OCI-LY1 (cell line): ENCODE results near the gene SCAMP5.

Source experiments
- H2AFZ ChIP-seq: fragments of 200-600 bp; sonication (generic), shearing (Covaris generic); 2 replicates; pipeline ENCODE4 v1.6.0; 2014; ENCODE audit warnings: antibody characterized with exemption, mild to moderate bottlenecking, low read length
- H3F3A ChIP-seq: fragments of 200-600 bp; sonication (generic), shearing (Covaris generic); 2 replicates; pipeline ENCODE4 v1.6.0; 2014; ENCODE audit warnings: mild to moderate bottlenecking, antibody characterized with exemption, low read length, moderate library complexity; ENCODE audit not compliant: insufficient read depth
- H3K27ac ChIP-seq: fragments of 200-600 bp; sonication (generic); 2 replicates; pipeline ENCODE4 v1.5.1; 2014; ENCODE audit warnings: low read length, mixed run types, mild to moderate bottlenecking, low read depth; ENCODE audit not compliant: poor library complexity, severe bottlenecking
- H3K27me3 ChIP-seq: fragments of 200-600 bp; sonication (generic); 2 replicates; pipeline ENCODE4 v1.6.0; 2014; ENCODE audit warnings: antibody characterized with exemption, mild to moderate bottlenecking, low read length, moderate library complexity; ENCODE audit not compliant: insufficient read depth
- H3K36me3 ChIP-seq: fragments of 200-600 bp; sonication (generic); 2 replicates; pipeline ENCODE4 v1.6.1; 2014; ENCODE audit warnings: mild to moderate bottlenecking, antibody characterized with exemption, low read length, moderate library complexity, mixed read lengths; ENCODE audit not compliant: insufficient read depth
- H3K4me1 ChIP-seq: fragments of 200-600 bp; sonication (generic); 2 replicates; pipeline ENCODE4 v1.5.1; 2014; ENCODE audit warnings: mild to moderate bottlenecking, low read length, moderate library complexity; ENCODE audit not compliant: insufficient read depth, severe bottlenecking
- H3K4me2 ChIP-seq: fragments of 200-600 bp; sonication (generic), shearing (Covaris generic); 2 replicates; pipeline ENCODE4 v1.6.1; 2014; ENCODE audit warnings: low read length
- H3K4me3 ChIP-seq: fragments of 200-600 bp; sonication (generic); 2 replicates; pipeline ENCODE4 v1.5.1; 2014; ENCODE audit warnings: low read length, low read depth, mild to moderate bottlenecking, mixed read lengths; ENCODE audit not compliant: poor library complexity, severe bottlenecking
- H3K79me2 ChIP-seq: fragments of 200-600 bp; shearing (Covaris generic); 2 replicates; pipeline ENCODE4 v1.6.1; 2016; ENCODE audit warnings: mixed run types, low read length, mixed read lengths; ENCODE audit not compliant: insufficient read depth
- H3K9ac ChIP-seq: fragments of 200-600 bp; sonication (generic), shearing (Covaris generic); 2 replicates; pipeline ENCODE4 v1.6.1; 2014; ENCODE audit warnings: mild to moderate bottlenecking, low read length, mixed read lengths
- H3K9me2 ChIP-seq: fragments of 200-600 bp; sonication (generic), shearing (Covaris generic); 2 replicates; pipeline ENCODE4 v1.6.1; 2014; ENCODE audit warnings: low read depth, mild to moderate bottlenecking, low read length, mixed read lengths
- H3K9me3 ChIP-seq: fragments of 200-600 bp; shearing (Covaris generic); 2 replicates; pipeline ENCODE4 v1.6.1; 2014; ENCODE audit warnings: low read length, mixed read lengths
- H4K20me1 ChIP-seq: fragments of 200-600 bp; sonication (generic), shearing (Covaris generic); 2 replicates; pipeline ENCODE4 v1.6.0; 2016; ENCODE audit warnings: mild to moderate bottlenecking, low read length; ENCODE audit not compliant: insufficient read depth
- CTCF ChIP-seq: fragments of 200-600 bp; sonication (generic), shearing (Covaris generic); IDR thresholded peaks from 2 replicates; pipeline ENCODE4 v1.5.1; 2017; ENCODE audit warnings: mild to moderate bottlenecking, antibody characterized with exemption, low read length, moderate library complexity, mixed read lengths
- EZH2 ChIP-seq: fragments of 200-600 bp; sonication (generic), shearing (Covaris generic); IDR thresholded peaks from 2 replicates; pipeline ENCODE4 v1.8.0; 2017; ENCODE audit warnings: borderline replicate concordance, mixed run types, mild to moderate bottlenecking, antibody characterized with exemption, low read length, moderate library complexity, mixed read lengths

The SCAMP5 gene

GRCh38 chr15:74956648-74957475 lies 38.5 kb upstream of the SCAMP5 start, which contains the start of gene RPP25:
RPP25 (minus strand) TSS chr15:74956772; CDS start chr15:74956583, 189 bp downstream.
- no peaks in the 10 kb centered on the region for H3K9me3 ChIP-seq
- H3K27me3 ChIP-seq: no peaks in the 10 kb centered on the region
- peaks cover 39% of the 10 kb centered on the region for H3K4me1 ChIP-seq
- no peak for TF ChIP-seq CTCF
- no peak for TF ChIP-seq EZH2
- H3K79me2 ChIP-seq: peaks cover 4% of the 10 kb centered on the region; the same call in 1 of the 2 replicates
- H3F3A ChIP-seq: no peaks in the 10 kb centered on the region
- H3K4me2 ChIP-seq: peak within 1 kb of the TSS; percentile 77
- no peak within 1 kb of the TSS for H2AFZ ChIP-seq
- peak within 1 kb of the TSS; percentile 60 for H3K4me3 ChIP-seq
- peak within 1 kb of the TSS; percentile 6 for H3K27ac ChIP-seq
- no peaks in the 10 kb centered on the region for H4K20me1 ChIP-seq
- H3K9me2 ChIP-seq: no peaks in the 10 kb centered on the region
- peak within 1 kb of the TSS; percentile 73 for H3K9ac ChIP-seq
- H3K36me3 ChIP-seq: no peaks in the 10 kb centered on the region

- TF ChIP-seq EZH2 (no peak), CTCF (no peak)
- no peaks in the 10 kb centered on the region for H4K20me1 ChIP-seq
- no peak overlapping the region for H2AFZ ChIP-seq
- H3K9me3 ChIP-seq: no peaks in the 10 kb centered on the region
- no peak overlapping the region for H3K27ac ChIP-seq
- H3K79me2 ChIP-seq: peaks cover 4% of the 10 kb centered on the region; the same call in 1 of the 2 replicates
- H3K4me2 ChIP-seq: peak overlapping the region; percentile 77
- H3F3A ChIP-seq: no peaks in the 10 kb centered on the region
- no peaks in the 10 kb centered on the region for H3K36me3 ChIP-seq
- H3K4me3 ChIP-seq: peak overlapping the region; percentile 60
- peaks cover 39% of the 10 kb centered on the region for H3K4me1 ChIP-seq
- no peaks in the 10 kb centered on the region for H3K9me2 ChIP-seq
- peak overlapping the region; percentile 73; the same call in 1 of the 2 replicates for H3K9ac ChIP-seq
- H3K27me3 ChIP-seq: no peaks in the 10 kb centered on the region
Measured at GRCh38 chr15:74957476-74958035, 37.8 kb upstream of the SCAMP5 start.

GRCh38 chr15:74958320-74958907 lies 36.9 kb upstream of the SCAMP5 start:
- Histone ChIP-seq H3K9me2 (no peaks in the 10 kb centered on the region), H3K27ac (no peak overlapping the region), H3K4me2 (no peak overlapping the region), H3K4me1 (peaks cover 39% of the 10 kb centered on the region), H3K36me3 (no peaks in the 10 kb centered on the region), H3F3A (no peaks in the 10 kb centered on the region), H3K79me2 (peaks cover 4% of the 10 kb centered on the region; the same call in 1 of the 2 replicates), H3K27me3 (no peaks in the 10 kb centered on the region), H3K9ac (no peak overlapping the region), H4K20me1 (no peaks in the 10 kb centered on the region), H2AFZ (no peak overlapping the region), H3K4me3 (no peak overlapping the region), H3K9me3 (no peaks in the 10 kb centered on the region)
- TF ChIP-seq EZH2: no peak
- TF ChIP-seq CTCF: no peak
